Kidney (tissue), 14 donors: ENCODE measurements around the gene CCM2. TPM values are rescaled to one million over a fixed set of nuclear protein-coding genes. Genes with fewer than 3 reads are reported as not detected.

Source experiments
- DNase-seq, 5 donors: peaks; one replicate each; pipeline ENCODE4 v3.0.0-alpha.2; 2013 to 2020
- FAIRE-seq: peaks from 2 replicates; lab custom pipeline; 2012; peaks lifted over from hg19 to GRCh38; lab: Jason Lieb, UNC
- H3K27ac ChIP-seq, 2 donors: one replicate each; pipeline ENCODE4 v1.7.0; 2013; ENCODE audit warnings: low read depth in 2 of 2, low read length in 2 of 2, inconsistent platforms in 1 of 2
- H3K27me3 ChIP-seq: one replicate; pipeline ENCODE4 v1.7.1; 2013; ENCODE audit warnings: low read length, inconsistent platforms; ENCODE audit not compliant: control insufficient read depth, insufficient read depth
- H3K36me3 ChIP-seq, 3 donors: one replicate each; pipeline versions ENCODE4 v1.7.0 to v1.7.1; 2013; ENCODE audit warnings: low read length in 3 of 3, control low read depth in 1 of 3, inconsistent platforms in 1 of 3; ENCODE audit not compliant: insufficient read depth in 3 of 3, control insufficient read depth in 2 of 3
- H3K4me1 ChIP-seq, 3 donors: one replicate each; pipeline versions ENCODE4 v1.7.0 to v1.7.1; 2013; ENCODE audit warnings: low read length in 3 of 3, inconsistent platforms in 1 of 3, low read depth in 1 of 3; ENCODE audit not compliant: control insufficient read depth in 2 of 3, insufficient read depth in 2 of 3
- H3K4me3 ChIP-seq, 3 donors: one replicate each; pipeline versions ENCODE4 v1.7.0 to v1.8.1; 2013; ENCODE audit warnings: low read length in 3 of 3, control low read depth in 1 of 3, inconsistent platforms in 1 of 3
- H3K9ac ChIP-seq, 3 donors: one replicate each; pipeline versions ENCODE4 v1.7.0 to v1.7.1; 2013; ENCODE audit warnings: low read length in 3 of 3, control low read depth in 1 of 3, inconsistent platforms in 1 of 3
- H3K9me3 ChIP-seq, 3 donors: one replicate each; pipeline versions ENCODE4 v1.7.0 to v1.7.1; 2013; ENCODE audit warnings: low read length in 3 of 3, control low read depth in 1 of 3, inconsistent platforms in 1 of 3; ENCODE audit not compliant: control insufficient read depth in 2 of 3, insufficient read depth in 1 of 3
- intact Hi-C: fragments of 100-400 bp; cut with DNase I; formaldehyde crosslinking; loops from one replicate; pipeline ENCODE4 v1.11.1; 2022
- polyA plus RNA-seq: library from polyadenylated mRNA; stranded (reverse); fragments of 350-450 nt; fragmentation: Illumina TruSeq; extraction: RNeasy Lipid Tissue Mini Kit (QIAGEN cat#74804); gene quantifications from one replicate; pipeline ENCODE4 v1.2.3, GENCODE V29; 2014; ENCODE audit warnings: low read depth, low replicate concordance; ENCODE audit not compliant: insufficient read depth
- total RNA-seq: library from RNA; stranded (reverse); fragmentation: NEBNext Ultra II Directional; extraction: Animal tissue kit (Norgen Biotek cat#: 25700); gene quantifications from one replicate; pipeline ENCODE4 v1.2.1, GENCODE V29; 2021
- TF ChIP-seq, protein P1 (sequence below): IDR thresholded peaks from 3 replicates; pipeline ENCODE4 v1.5.1; 2012; ENCODE audit warnings: mild to moderate bottlenecking, moderate library complexity, borderline replicate concordance; ENCODE audit not compliant: insufficient read depth; ENCODE audit errors: extremely low read depth
- donor health status: control.
- donor health status: control.
- donor health status: control.
- donor health status: control.
- donor health status: control.
- donor health status: DM: yes; HTN: yes; CAD: no.
- donor health status: Normal renal cell carcinoma (clear cell type).

CCM2 gene
- total and polyA plus RNA-seq, 2 donors from 2014 or later: 35.0 to 37.8 TPM

- no peak overlapping the region for H3K9ac ChIP-seq
- FAIRE-seq (no peak), DNase-seq (peak in 4 of 5 donors; percentile 34 to 68 (median 46))
- H3K4me1 ChIP-seq: peaks cover 0 to 2% (median 0%) of the 10 kb centered on the region in 3 donors
- no peaks in the 10 kb centered on the region for H3K9me3 ChIP-seq
- H3K27me3 ChIP-seq: no peaks in the 10 kb centered on the region
- TF ChIP-seq, protein P1, sequence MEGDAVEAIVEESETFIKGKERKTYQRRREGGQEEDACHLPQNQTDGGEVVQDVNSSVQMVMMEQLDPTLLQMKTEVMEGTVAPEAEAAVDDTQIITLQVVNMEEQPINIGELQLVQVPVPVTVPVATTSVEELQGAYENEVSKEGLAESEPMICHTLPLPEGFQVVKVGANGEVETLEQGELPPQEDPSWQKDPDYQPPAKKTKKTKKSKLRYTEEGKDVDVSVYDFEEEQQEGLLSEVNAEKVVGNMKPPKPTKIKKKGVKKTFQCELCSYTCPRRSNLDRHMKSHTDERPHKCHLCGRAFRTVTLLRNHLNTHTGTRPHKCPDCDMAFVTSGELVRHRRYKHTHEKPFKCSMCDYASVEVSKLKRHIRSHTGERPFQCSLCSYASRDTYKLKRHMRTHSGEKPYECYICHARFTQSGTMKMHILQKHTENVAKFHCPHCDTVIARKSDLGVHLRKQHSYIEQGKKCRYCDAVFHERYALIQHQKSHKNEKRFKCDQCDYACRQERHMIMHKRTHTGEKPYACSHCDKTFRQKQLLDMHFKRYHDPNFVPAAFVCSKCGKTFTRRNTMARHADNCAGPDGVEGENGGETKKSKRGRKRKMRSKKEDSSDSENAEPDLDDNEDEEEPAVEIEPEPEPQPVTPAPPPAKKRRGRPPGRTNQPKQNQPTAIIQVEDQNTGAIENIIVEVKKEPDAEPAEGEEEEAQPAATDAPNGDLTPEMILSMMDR: peak; percentile 3
- intact Hi-C loops: no loop called here
- H3K27ac ChIP-seq: no peak overlapping the region
- H3K4me3 ChIP-seq: no peak overlapping the region
- no peaks in the 10 kb centered on the region for H3K36me3 ChIP-seq
Measured at GRCh38 chr7:44967571-44968446, 32.2 kb upstream of the CCM2 start.

DNA sequence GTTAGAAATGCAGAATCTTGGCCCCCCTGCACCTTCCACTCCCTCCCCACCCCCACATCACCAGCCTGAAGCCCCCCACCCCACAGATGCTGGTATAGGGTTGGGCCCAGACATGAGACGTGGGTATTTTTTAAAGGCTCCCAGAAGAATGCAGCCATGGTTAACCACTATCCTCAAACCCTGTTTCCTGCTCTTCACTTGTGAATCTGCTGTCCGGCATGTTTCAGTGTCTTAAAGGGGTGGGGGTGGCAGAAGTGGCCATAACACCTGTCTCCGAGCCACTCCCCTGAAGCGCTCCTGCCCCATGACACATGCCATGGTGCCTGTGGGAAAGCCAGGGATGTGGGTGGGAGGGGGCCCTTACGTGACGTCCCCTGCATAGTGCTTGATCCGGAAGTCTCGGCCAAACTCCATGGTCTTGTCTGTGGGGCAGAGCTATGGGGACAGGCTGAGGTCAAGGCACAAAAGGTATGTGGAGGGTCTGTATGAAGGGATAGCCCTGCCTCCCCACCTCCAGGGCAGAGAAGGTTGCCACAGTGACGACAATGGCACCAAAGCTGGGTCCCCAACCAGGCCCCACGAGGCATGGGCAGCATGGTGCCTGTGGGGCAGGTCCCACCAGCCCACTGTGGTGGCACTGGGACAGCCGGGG, 30.8 kb upstream of the CCM2 start:
- Histone ChIP-seq H3K4me1 (no peaks in the 10 kb centered on the region), H3K4me3 (no peak overlapping the region), H3K27me3 (no peaks in the 10 kb centered on the region), H3K36me3 (no peaks in the 10 kb centered on the region), H3K9ac (no peak overlapping the region), H3K27ac (no peak overlapping the region), H3K9me3 (no peaks in the 10 kb centered on the region)
- TF ChIP-seq, protein P1: no peak
- FAIRE-seq: no peak
- intact Hi-C loops: no loop called here
- DNase-seq: peak in 2 of 5 donors; percentile 27 to 51

DNA sequence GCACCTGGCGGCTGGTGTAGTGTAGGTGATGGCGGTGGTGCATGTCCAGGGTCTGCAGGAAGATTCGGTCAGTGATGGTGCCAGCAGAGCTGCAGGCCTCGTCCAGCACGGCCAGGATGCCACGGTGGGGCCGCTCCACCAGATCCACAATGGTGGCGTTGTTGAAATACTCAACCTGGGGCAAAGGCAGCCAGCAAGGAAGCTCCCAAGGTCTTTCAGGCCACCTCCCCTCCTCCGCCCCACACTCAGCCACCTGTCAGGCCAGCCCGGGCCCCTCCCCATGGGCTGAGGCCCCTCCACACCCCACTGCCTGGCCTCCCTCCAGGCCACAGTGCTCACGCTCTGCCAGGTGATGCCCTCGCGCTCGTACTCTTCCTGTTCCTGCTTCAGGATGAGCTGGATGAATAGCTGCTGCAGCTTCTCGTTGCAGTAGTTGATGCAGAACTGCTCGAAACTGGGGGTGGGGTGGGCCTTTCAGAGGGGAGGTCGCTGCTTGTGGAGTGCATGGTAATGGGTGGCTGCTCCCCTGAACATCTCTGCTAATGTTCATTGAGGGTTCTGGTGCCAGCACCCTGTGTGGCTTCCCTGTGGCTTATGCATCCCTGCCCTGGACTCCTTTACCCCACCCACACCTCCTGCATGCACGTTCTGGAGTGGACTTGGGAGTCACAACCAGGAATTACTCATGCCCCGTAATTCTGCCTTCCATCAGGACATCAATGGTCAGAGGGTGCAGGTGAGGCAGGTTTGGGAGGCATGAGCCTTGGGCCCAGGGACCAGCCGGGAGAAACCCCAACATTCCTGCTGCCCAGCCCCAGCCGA, 30.1 kb upstream of the CCM2 start:
- H3K4me1 ChIP-seq: no peaks in the 10 kb centered on the region
- H3K27me3 ChIP-seq: no peaks in the 10 kb centered on the region
- TF ChIP-seq, protein P1: no peak
- no peak overlapping the region for H3K27ac ChIP-seq
- intact Hi-C loops: no loop called here
- H3K9ac ChIP-seq: no peak overlapping the region
- H3K9me3 ChIP-seq: no peaks in the 10 kb centered on the region
- DNase-seq (peak in 2 of 5 donors; percentile 38 to 60), FAIRE-seq (no peak)
- no peaks in the 10 kb centered on the region for H3K36me3 ChIP-seq
- H3K4me3 ChIP-seq: no peak overlapping the region
